NCI-H2029 treated with DMSO at 0.1 percent for 48 hours (cell line): ENCODE data around the gene NFAT5.
"Not testable (repeated sequence)": the region's sequence is repeated elsewhere in the genome, so short reads cannot be mapped to it uniquely, and the experiment has no call there.

ENCODE experiments used
- DNase-seq: peaks from one replicate; lab custom pipeline; 2025; lab: John Stamatoyannopoulos, UW

Gene NFAT5

GRCh38 chr16:69596801-69597200 is 31.0 kb downstream of the NFAT5 start:
- no peak for DNase-seq

GRCh38 chr16:69598045-69598444 is 32.3 kb downstream of the NFAT5 start:
- no peak for DNase-seq

GRCh38 chr16:69599731-69600130 is 34.0 kb downstream of the NFAT5 start:
- no peak for DNase-seq

GRCh38 chr16:69600202-69600601 is 34.4 kb downstream of the NFAT5 start:
- DNase-seq, result no peak

- DNase-seq, result no peak
Observed at GRCh38 chr16:69601250-69601649, 35.5 kb downstream of the NFAT5 start.

- no peak for DNase-seq
Observed at GRCh38 chr16:69606985-69607384, 41.2 kb downstream of the NFAT5 start.

GRCh38 chr16:69607674-69608073 is 41.9 kb downstream of the NFAT5 start:
- no peak for DNase-seq

GRCh38 chr16:69610356-69610755 is 44.6 kb downstream of the NFAT5 start:
- no peak for DNase-seq

GRCh38 chr16:69611103-69611640 is 45.4 kb downstream of the NFAT5 start:
- no peak for DNase-seq

GRCh38 chr16:69613378-69614154 is 47.8 kb downstream of the NFAT5 start:
- DNase-seq, result peak; percentile 1

- no peak for DNase-seq
Observed at GRCh38 chr16:69615528-69615927, 49.8 kb downstream of the NFAT5 start.

- DNase-seq, result no peak
Observed at GRCh38 chr16:69616082-69616481, 50.3 kb downstream of the NFAT5 start.

GRCh38 chr16:69618307-69618706 is 52.5 kb downstream of the NFAT5 start:
- peak; percentile 0 for DNase-seq

- DNase-seq, result no peak
Observed at GRCh38 chr16:69618721-69619120, 53.0 kb downstream of the NFAT5 start.

- no peak for DNase-seq
Observed at GRCh38 chr16:69619514-69619913, 53.7 kb downstream of the NFAT5 start.

GRCh38 chr16:69620573-69620972 is 54.8 kb downstream of the NFAT5 start:
- no peak for DNase-seq

- DNase-seq, result no peak
Observed at GRCh38 chr16:69621225-69621624, 55.5 kb downstream of the NFAT5 start.

- no peak for DNase-seq
Observed at GRCh38 chr16:69626256-69626655, 60.5 kb downstream of the NFAT5 start.

GRCh38 chr16:69632828-69633227 is 67.1 kb downstream of the NFAT5 start:
- no peak for DNase-seq

GRCh38 chr16:69633375-69633774 is 67.6 kb downstream of the NFAT5 start:
- no peak for DNase-seq

GRCh38 chr16:69636563-69637146 is 70.9 kb downstream of the NFAT5 start:
- DNase-seq, result not testable (repeated sequence)

- DNase-seq, result not testable (repeated sequence)
Observed at GRCh38 chr16:69637206-69637865, 71.6 kb downstream of the NFAT5 start.

- not testable (repeated sequence) for DNase-seq
Observed at GRCh38 chr16:69643997-69644396, 78.2 kb downstream of the NFAT5 start.
